ENCODE measurements around the gene KLHL26. TPM values are rescaled to one million over a fixed set of nuclear protein-coding genes. Genes with fewer than 3 reads are reported as not detected.
"Not testable (repeated sequence)": the region's sequence is repeated elsewhere in the genome, so short reads cannot be mapped to it uniquely, and the experiment has no call there.

KLHL26 gene
- total RNA-seq, 3 donors from 2014 or later (not counting 1 experiment from before 2014, with no cell fraction given), result 8.0 to 11.5 (median 9.6) TPM

DNA sequence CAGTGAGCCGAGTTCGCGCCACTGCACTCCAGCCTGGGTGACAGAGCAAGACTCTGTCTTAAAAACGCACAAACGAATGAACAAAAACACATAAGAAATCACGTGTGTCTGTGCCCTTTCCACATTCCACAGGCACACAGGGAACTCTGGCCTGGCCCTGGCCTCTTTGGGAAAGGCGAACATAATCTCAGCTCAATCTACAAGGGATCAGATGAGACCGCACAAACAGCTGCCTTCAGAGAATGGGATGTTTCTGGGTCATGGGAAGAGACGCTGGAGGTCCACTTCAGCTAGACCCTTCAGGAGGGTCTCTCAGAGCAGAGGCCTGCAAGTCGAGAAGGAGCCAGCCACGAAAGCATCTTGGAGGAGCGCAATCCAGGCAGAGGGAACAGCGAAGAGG is 40.3 kb downstream of the KLHL26 start:
- Histone ChIP-seq H3K27me3 (ENCODE audit: control insufficient read depth, insufficient read depth, low read length) (no peaks in the 10 kb centered on the region), H3K4me1 (ENCODE audit: control insufficient read depth, insufficient read depth, low read length) (peaks cover 3% of the 10 kb centered on the region), H3K4me3 (ENCODE audit: low read length) (no peak overlapping the region), H3K9me3 (ENCODE audit: control insufficient read depth, insufficient read depth, low read length) (no peaks in the 10 kb centered on the region), H3K36me3 (ENCODE audit: control insufficient read depth, insufficient read depth, low read length) (no peaks in the 10 kb centered on the region), H3K27ac (ENCODE audit: low read length) (no peak overlapping the region)
- no peak for TF ChIP-seq CTCF (IDR thresholded peaks at IDR 0.05)
- 90% methylated on average over 13 of the region's 13 CpGs for WGBS (ENCODE audit: insufficient coverage)
- Mint-ChIP-seq H3K27ac (no peak overlapping the region), H3K4me3 (no peak overlapping the region), H3K9me3 (no peaks in the 10 kb centered on the region), H3K27me3 (ENCODE audit: low read depth in 2 of 2) (peaks cover 0 to 3% of the 10 kb centered on the region in 2 donors), H3K36me3 (no peaks in the 10 kb centered on the region), H3K4me1 (no peaks in the 10 kb centered on the region)
- intact Hi-C loops (cut with micrococcal nuclease), result no loop called here
- DNase-seq (no peak), ATAC-seq (no peak)

DNA sequence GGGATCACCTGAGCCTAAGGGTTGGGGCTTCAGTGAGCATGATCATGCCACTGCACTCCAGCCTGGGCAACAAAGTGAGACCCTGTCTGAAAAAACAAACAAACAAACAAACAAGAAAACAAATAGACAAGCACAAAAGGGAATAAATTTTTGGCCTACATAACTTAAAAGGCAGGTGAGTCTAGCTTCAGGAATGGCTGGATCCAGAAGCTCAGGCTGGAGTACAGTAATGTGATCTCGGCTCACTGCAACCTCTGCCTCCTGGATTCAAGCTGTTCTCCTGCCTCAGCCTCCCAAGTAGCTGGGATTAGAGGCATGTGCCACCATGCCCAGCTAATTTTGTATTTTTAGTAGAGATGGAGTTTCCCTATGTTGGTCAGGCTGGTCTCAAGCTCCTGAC is 43.3 kb downstream of the KLHL26 start:
- intact Hi-C loops (cut with micrococcal nuclease); H3K9me3 Mint-ChIP-seq; ATAC-seq; DNase-seq; H3K36me3 ChIP-seq (ENCODE audit: control insufficient read depth, insufficient read depth, low read length); H3K9me3 ChIP-seq (ENCODE audit: control insufficient read depth, insufficient read depth, low read length); H3K27ac ChIP-seq (ENCODE audit: low read length); H3K27ac Mint-ChIP-seq; H3K36me3 Mint-ChIP-seq; H3K27me3 Mint-ChIP-seq (ENCODE audit: low read depth in 2 of 2); H3K27me3 ChIP-seq (ENCODE audit: control insufficient read depth, insufficient read depth, low read length); H3K4me3 ChIP-seq (ENCODE audit: low read length); H3K4me3 Mint-ChIP-seq; H3K4me1 Mint-ChIP-seq: not testable (repeated sequence)
- 100% methylated on average over 1 of the region's 1 CpG for WGBS (ENCODE audit: insufficient coverage)
- peaks cover 24% of the 10 kb centered on the region for H3K4me1 ChIP-seq (ENCODE audit: control insufficient read depth, insufficient read depth, low read length)

DNA sequence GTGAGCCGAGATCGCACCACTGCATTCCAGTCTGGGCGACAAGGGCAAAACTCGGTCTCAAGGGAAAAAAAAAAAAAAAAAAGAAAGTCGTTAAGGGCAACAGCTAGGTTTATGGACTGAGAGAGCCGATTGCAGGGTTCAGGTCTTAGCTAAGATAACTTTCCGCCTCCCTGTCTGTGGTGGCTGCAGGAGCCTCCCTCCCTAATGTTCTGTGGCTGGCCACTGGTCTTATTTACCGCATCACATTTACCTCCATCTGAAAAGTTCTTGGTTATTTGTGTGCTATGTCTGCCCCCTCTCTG is 45.9 kb downstream of the KLHL26 start:
- no peaks in the 10 kb centered on the region for H3K36me3 Mint-ChIP-seq
- H3K27me3 ChIP-seq (ENCODE audit: control insufficient read depth, insufficient read depth, low read length), result no peaks in the 10 kb centered on the region
- H3K4me1 Mint-ChIP-seq, result peaks cover 0 to 5% of the 10 kb centered on the region in 2 donors
- H3K36me3 ChIP-seq (ENCODE audit: control insufficient read depth, insufficient read depth, low read length), result no peaks in the 10 kb centered on the region
- peak overlapping the region; percentile 74 to 82 for H3K27ac Mint-ChIP-seq
- peak overlapping the region; percentile 69 for H3K4me3 ChIP-seq (ENCODE audit: low read length)
- ATAC-seq (no peak), DNase-seq (no peak)
- H3K4me3 Mint-ChIP-seq, result peak overlapping the region; percentile 88
- H3K9me3 Mint-ChIP-seq, result no peaks in the 10 kb centered on the region
- no peaks in the 10 kb centered on the region for H3K9me3 ChIP-seq (ENCODE audit: control insufficient read depth, insufficient read depth, low read length)
- TF ChIP-seq CTCF (IDR thresholded peaks at IDR 0.05), result no peak
- no peak overlapping the region for H3K27ac ChIP-seq (ENCODE audit: low read length)
- H3K27me3 Mint-ChIP-seq (ENCODE audit: low read depth in 2 of 2), result no peaks in the 10 kb centered on the region
- peaks cover 24% of the 10 kb centered on the region for H3K4me1 ChIP-seq (ENCODE audit: control insufficient read depth, insufficient read depth, low read length)
- WGBS (ENCODE audit: insufficient coverage), result 67% methylated on average over 7 of the region's 8 CpGs
- intact Hi-C loops (cut with micrococcal nuclease), result loop anchor here (2.0 kb wide), 1 partner anchor 148 kb away; the partner anchor contains the start of gene UPF1

DNA sequence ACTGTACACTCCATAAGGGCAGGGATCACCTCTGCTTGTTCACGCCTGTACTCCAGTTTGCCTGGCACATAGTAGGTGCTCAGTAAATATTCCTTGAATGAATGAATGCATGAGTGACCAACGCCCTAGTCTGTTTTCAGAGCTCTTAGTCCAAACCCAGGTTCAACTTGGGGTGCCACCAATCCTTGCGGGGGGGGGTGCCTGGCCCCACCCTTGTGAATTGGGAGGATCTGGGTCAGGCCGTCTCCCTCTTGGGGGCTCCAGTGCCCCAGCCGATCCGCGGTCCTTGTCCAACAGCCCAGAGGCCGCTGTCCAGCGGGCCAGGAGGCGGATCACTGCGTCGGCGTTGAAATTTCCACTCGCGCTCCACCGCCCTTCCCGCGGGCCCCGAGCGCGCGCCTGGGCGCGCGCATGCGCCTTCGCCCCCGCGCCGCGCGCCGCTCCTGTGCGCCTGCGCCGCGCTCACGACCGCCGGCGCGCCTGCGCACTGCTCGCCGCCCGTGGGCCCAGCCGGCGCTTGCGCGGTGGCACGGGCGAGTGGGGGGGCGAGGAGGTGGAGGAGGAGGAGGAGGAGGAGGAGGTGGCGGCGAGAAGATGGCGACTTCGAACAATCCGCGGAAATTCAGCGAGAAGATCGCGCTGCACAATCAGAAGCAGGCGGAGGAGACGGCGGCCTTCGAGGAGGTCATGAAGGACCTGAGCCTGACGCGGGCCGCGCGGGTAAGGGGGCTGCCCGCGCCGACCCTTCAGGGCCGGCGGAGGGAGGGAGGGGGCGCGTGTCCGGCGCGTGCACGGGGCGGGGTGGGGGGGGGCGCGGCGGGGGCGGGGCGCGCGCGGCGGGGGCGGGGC is 46.5 kb downstream of the KLHL26 start, which contains the start of gene CRTC1:
Gene CRTC1, plus strand, starts transcription at position 572 of the 849 bp plus-strand sequence. Its CDS starts 23 bp downstream, at position 595.
- WGBS (ENCODE audit: insufficient coverage), result 1% methylated on average over 75 of the region's 93 CpGs
- H3K9me3 ChIP-seq (ENCODE audit: control insufficient read depth, insufficient read depth, low read length), result no peaks in the 10 kb centered on the region
- peaks cover 24% of the 10 kb centered on the region for H3K4me1 ChIP-seq (ENCODE audit: control insufficient read depth, insufficient read depth, low read length)
- DNase-seq (peak; percentile 93 to 97), ATAC-seq (peak; percentile 89 to 92 (median 91))
- no peak for TF ChIP-seq CTCF (IDR thresholded peaks at IDR 0.05)
- Mint-ChIP-seq H3K36me3 (no peaks in the 10 kb centered on the region), H3K27me3 (ENCODE audit: low read depth in 2 of 2) (no peaks in the 10 kb centered on the region), H3K4me1 (peaks cover 0 to 5% of the 10 kb centered on the region in 2 donors), H3K27ac (peak within 1 kb of the TSS; percentile 74 to 82), H3K9me3 (no peaks in the 10 kb centered on the region), H3K4me3 (peak within 1 kb of the TSS; percentile 88)
- intact Hi-C loops (cut with micrococcal nuclease), result loop anchor here (2.0 kb wide), 1 partner anchor 147 kb away; the partner anchor contains the start of gene UPF1
- peak within 1 kb of the TSS; percentile 69 for H3K4me3 ChIP-seq (ENCODE audit: low read length)
- H3K36me3 ChIP-seq (ENCODE audit: control insufficient read depth, insufficient read depth, low read length), result no peaks in the 10 kb centered on the region
- H3K27me3 ChIP-seq (ENCODE audit: control insufficient read depth, insufficient read depth, low read length), result no peaks in the 10 kb centered on the region
- H3K27ac ChIP-seq (ENCODE audit: low read length), result peak within 1 kb of the TSS; percentile 68
